ENCODE data around the gene KSR2. TPM values are rescaled to one million over a fixed set of nuclear protein-coding genes. Genes with fewer than 3 reads are reported as not detected.

Gene KSR2
- total and polyA plus RNA-seq, 7 donors, result under 0.01 to 1.1 (median 0.41) TPM

GRCh38 chr12:117792471-117792870, 176.3 kb downstream of the KSR2 start:
- intact Hi-C loops (cut with DNase I), result no loop called here
- no peak overlapping the region for H3K4me3 ChIP-seq
- no peak for TF ChIP-seq EP300 (IDR thresholded peaks at IDR 0.05)
- TF ChIP-seq POLR2A (IDR thresholded peaks at IDR 0.05), result no peak
- no peak for TF ChIP-seq CTCF (IDR thresholded peaks at IDR 0.05)
- no peak for TF ChIP-seq POLR2AphosphoS5 (IDR thresholded peaks at IDR 0.05)

GRCh38 chr12:117790948-117791347, 177.8 kb downstream of the KSR2 start:
- TF ChIP-seq POLR2A (IDR thresholded peaks at IDR 0.05) (no peak), CTCF (IDR thresholded peaks at IDR 0.05) (no peak), EP300 (IDR thresholded peaks at IDR 0.05) (no peak), POLR2AphosphoS5 (IDR thresholded peaks at IDR 0.05) (no peak)
- Histone ChIP-seq H3K4me1 (no peaks in the 10 kb centered on the region), H3K27ac (no peak overlapping the region), H3K36me3 (no peaks in the 10 kb centered on the region), H3K27me3 (peaks cover 0 to 4% (median 0%) of the 10 kb centered on the region in 3 donors), H3K9me3 (no peaks in the 10 kb centered on the region), H3K4me3 (no peak overlapping the region)
- 64 to 88% methylated on average over 2 of the region's 2 CpGs for WGBS, 2 donors
- DNase-seq, result no peak
- intact Hi-C loops (cut with DNase I), result no loop called here

More at GRCh38 chr12:117792471-117792870, 176.3 kb downstream of the KSR2 start:
- no peak for DNase-seq
- H3K27me3 ChIP-seq, result peaks cover 0 to 4% (median 0%) of the 10 kb centered on the region in 3 donors
- 92 to 94% methylated on average over 4 of the region's 4 CpGs for whole genome bisulfite sequencing, 2 donors
- H3K27ac ChIP-seq, result no peak overlapping the region
- H3K4me1 ChIP-seq, result no peaks in the 10 kb centered on the region
- H3K9me3 ChIP-seq, result no peaks in the 10 kb centered on the region
- no peaks in the 10 kb centered on the region for H3K36me3 ChIP-seq

- WGBS, 2 donors, result 61 to 88% methylated on average over 2 of the region's 2 CpGs
Measured at GRCh38 chr12:117790198-117790597, 178.6 kb downstream of the KSR2 start.

GRCh38 chr12:117789195-117789912, 179.4 kb downstream of the KSR2 start:
- DNase-seq, result no peak
- no peak for TF ChIP-seq POLR2A (IDR thresholded peaks at IDR 0.05)
- TF ChIP-seq POLR2AphosphoS5 (IDR thresholded peaks at IDR 0.05), result no peak
- TF ChIP-seq CTCF (IDR thresholded peaks at IDR 0.05), result no peak
- no peak for TF ChIP-seq EP300 (IDR thresholded peaks at IDR 0.05)
- Histone ChIP-seq H3K4me1 (no peaks in the 10 kb centered on the region), H3K4me3 (no peak overlapping the region), H3K27ac (no peak overlapping the region), H3K27me3 (peaks cover 0 to 4% (median 0%) of the 10 kb centered on the region in 3 donors), H3K36me3 (no peaks in the 10 kb centered on the region), H3K9me3 (no peaks in the 10 kb centered on the region)
- intact Hi-C loops (cut with DNase I), result no loop called here
- 49 to 56% methylated on average over 7 of the region's 7 CpGs for WGBS, 2 donors

More at GRCh38 chr12:117790198-117790597, 178.6 kb downstream of the KSR2 start:
- H3K36me3 ChIP-seq, result no peaks in the 10 kb centered on the region
- H3K4me1 ChIP-seq, result no peaks in the 10 kb centered on the region
- H3K27me3 ChIP-seq, result peaks cover 0 to 4% (median 0%) of the 10 kb centered on the region in 3 donors
- no peak overlapping the region for H3K27ac ChIP-seq
- no peak for DNase-seq
- TF ChIP-seq CTCF (IDR thresholded peaks at IDR 0.05), result no peak
- TF ChIP-seq POLR2AphosphoS5 (IDR thresholded peaks at IDR 0.05), result no peak
- no peak for TF ChIP-seq POLR2A (IDR thresholded peaks at IDR 0.05)
- TF ChIP-seq EP300 (IDR thresholded peaks at IDR 0.05), result no peak
- intact Hi-C loops (cut with DNase I), result no loop called here
- H3K4me3 ChIP-seq, result no peak overlapping the region
- H3K9me3 ChIP-seq, result no peaks in the 10 kb centered on the region
